CD4-positive, alpha-beta T cell treated with Interleukin-21 for 1 hour (primary cell): ENCODE data around the gene ZYG11B.
A peak's percentile ranks its signal among the peaks of the same experiment; 100 is the strongest.
"Not testable (repeated sequence)": the region's sequence is repeated elsewhere in the genome, so short reads cannot be mapped to it uniquely, and the experiment has no call there.

Experiments used
- DNase-seq: peaks from one replicate; pipeline ENCODE4 v3.0.0-alpha.2; 2020

The ZYG11B gene

GRCh38 chr1:52707927-52708655, 18.2 kb upstream of the ZYG11B start:
- DNase-seq, result no peak

- DNase-seq, result no peak
Observed at GRCh38 chr1:52709016-52709415, 17.2 kb upstream of the ZYG11B start.

DNA sequence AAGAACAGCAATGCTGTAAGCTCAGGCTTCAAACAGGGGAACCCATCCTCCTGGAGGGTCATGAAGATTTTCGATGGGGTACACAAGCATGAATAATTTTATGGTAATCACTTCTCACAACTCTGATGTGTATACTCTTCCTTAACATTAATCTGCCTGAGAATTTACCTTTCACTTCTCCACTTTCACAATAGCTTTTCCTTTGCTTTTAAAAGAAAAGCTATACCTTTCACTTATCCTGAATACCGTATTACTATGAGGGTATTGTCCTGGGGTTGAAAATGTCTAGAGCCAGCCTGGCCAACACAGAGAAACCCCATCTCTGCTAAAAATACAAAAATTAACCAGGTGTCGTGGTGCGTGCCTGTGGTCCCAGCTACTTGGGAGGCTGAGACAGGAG, 12.7 kb upstream of the ZYG11B start:
- DNase-seq, result no peak

DNA sequence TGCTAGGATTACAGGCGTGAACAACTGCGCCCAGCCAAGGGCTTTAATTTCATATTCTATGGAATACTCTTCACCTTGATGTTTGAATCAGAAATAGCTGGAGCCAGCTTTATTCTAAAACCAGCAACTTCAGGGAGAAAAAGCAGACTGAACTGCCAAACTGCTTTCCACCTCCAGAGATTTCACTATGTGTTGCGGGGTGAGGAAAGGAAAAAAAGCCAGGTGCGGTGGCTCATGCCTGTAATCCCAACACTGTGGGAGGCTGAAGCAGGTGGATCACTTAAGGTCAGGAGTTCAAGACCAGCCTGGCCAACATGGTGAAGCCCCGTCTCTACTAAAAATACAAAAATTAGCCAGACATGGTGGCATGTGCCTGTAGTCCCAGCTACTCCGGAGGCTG, 11.0 kb upstream of the ZYG11B start:
- not testable (repeated sequence) for DNase-seq

DNA sequence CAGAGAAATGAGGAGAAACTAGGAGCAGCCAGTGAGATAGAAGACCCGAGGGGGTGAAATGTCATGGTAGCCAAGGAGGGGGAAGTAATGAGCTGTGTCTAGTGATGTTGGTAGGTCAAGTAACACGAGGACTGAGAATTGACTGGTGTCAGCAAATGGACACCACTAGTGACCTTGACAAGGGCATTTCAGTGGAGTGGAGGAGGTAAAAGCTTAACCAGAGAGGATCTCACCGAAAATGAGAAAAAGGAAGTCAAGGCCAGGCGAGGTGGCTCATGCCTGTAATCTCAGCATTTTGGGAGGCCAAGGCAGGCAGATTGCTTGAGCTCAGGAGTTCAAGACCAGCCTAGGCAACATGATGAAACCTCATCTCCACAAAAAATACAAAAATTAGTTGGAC, 3.0 kb upstream of the ZYG11B start:
- no peak for DNase-seq

- no peak for DNase-seq
Observed at GRCh38 chr1:52725903-52726264, 369 bp upstream of the ZYG11B start.

GRCh38 chr1:52727114-52727586, 897 bp downstream of the ZYG11B start:
- peak; percentile 2 for DNase-seq

GRCh38 chr1:52727956-52728656, 1.9 kb downstream of the ZYG11B start:
- DNase-seq, result no peak

- DNase-seq, result no peak
Observed at GRCh38 chr1:52733368-52733767, 7.1 kb downstream of the ZYG11B start.

GRCh38 chr1:52735371-52735770, 9.1 kb downstream of the ZYG11B start:
- not testable (repeated sequence) for DNase-seq

DNA sequence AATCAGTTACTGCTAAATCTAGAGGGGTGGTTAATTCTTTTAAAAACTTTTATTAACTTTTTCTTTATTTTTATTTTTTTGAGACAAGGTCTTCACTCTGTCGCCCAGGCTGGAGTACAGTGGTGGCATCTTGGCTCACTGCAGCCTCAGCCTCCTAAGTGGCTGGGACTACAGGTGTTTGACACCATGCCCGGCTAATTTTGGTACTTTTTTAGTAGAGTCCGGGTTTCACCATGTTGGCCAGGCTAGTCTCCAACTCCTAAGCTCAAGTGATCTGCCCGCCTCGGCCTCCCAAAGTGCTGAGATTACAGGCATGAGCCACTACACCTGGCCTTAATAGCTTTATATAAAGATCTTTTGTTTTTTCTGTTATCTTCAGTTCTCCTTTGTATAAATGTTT, 11.9 kb downstream of the ZYG11B start:
- no peak for DNase-seq

DNA sequence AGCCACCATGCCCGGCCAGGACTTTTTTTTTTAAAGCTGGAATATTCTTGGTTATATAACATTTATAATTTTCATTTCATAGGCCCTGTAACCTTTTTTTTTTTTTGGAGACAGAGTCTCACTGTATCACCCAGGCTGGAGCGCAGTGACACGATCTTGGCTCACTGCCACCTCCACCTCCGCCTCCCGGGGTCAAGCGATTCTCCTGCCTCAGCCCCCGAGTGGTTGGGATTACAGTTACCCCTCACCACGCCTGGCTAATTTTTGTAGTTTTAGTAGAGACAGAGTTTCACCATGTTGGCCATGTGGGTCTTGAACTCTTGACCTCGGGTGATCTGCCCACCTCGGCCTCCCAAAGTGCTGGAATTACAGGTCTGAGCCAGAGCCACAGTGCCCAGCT, 12.6 kb downstream of the ZYG11B start:
- DNase-seq, result no peak

- no peak for DNase-seq
Observed at GRCh38 chr1:52739699-52740467, 13.6 kb downstream of the ZYG11B start.

- no peak for DNase-seq
Observed at GRCh38 chr1:52741259-52741658, 15.0 kb downstream of the ZYG11B start.

- DNase-seq, result no peak
Observed at GRCh38 chr1:52746189-52746588, 19.9 kb downstream of the ZYG11B start.

GRCh38 chr1:52747450-52747849, 21.2 kb downstream of the ZYG11B start:
- no peak for DNase-seq

GRCh38 chr1:52748119-52748518, 21.9 kb downstream of the ZYG11B start:
- DNase-seq, result peak; percentile 10

DNA sequence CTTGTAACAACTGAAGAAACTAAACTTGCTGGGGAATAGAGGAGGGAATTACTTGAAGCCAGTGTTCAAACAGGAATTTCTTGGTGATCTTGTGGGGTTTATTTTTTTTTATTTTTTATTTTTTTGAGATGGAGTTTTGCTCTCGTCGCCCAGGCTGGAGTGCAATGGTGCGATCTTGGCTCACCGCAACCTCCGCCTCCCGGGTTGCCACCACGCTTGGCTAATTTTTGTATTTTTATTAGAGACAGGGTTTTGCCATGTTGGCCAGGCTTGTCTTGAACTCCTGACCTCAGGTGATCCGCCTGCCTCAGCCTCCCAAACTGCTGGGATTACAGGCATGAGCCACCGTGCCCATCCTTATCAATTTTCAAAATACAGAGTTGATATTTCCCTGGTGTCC, 23.2 kb downstream of the ZYG11B start:
- DNase-seq, result not testable (repeated sequence)

DNA sequence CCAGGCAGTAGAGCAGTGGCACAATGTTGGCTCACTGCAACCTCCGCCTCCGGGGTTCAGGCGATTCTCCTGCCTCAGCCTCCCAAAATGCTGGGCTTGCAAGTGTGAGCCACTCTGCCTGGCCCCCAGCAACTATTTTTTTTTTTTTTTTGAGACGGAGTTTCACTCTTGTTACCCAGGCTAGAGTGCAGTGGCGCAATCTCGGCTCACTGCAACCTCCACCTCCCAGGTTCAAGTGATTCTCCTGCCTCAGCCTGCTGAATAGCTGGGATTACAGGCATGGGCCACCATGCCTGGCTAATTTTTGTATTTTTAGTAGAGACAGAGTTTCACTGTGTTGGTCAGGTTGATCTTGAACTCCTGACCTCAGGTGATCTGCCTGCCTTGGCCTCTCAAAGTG, 23.9 kb downstream of the ZYG11B start:
- not testable (repeated sequence) for DNase-seq

DNA sequence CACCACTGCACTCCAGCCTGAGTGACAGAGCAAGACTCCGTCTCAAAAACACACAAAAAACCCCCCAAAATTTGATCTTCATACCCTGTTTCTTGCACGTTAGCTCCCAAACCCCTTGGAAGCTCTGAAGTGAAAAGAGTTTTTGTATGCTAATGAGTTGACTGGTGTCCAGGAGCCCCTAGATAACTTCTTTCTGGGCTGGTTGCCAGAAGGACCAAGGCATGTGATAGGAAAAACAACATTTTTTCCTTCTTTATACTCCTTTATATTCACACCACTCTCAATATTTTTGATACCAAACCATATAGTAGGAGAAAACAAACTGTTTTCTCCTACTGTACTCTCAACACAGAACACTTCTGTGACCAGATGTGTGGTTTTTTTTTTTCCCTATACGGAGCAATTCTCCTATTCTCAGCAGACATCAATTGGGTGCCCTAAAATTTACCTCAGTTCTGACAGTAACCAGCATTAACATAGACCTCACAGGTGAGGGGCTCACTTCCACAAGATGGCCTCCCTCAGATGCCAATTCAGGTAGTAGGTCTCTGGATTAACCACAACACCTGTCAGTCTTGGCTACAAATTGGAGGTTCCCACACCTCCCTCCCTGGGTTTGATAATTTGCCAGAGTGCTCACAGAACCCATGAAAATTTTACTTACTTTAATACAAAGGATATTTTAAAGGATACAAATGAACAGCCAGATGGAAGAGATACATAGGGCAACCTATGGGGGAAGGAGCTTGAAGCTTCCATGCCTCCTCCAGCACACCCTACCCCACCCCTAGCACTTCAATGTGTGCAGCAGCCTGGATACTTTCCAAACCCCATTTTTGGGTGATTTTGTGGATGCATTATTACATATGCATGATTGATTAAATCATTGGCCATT, 25.6 kb downstream of the ZYG11B start:
- no peak for DNase-seq

GRCh38 chr1:52752484-52752826, 26.2 kb downstream of the ZYG11B start:
- no peak for DNase-seq

GRCh38 chr1:52753169-52753568, 26.9 kb downstream of the ZYG11B start:
- DNase-seq, result no peak

DNA sequence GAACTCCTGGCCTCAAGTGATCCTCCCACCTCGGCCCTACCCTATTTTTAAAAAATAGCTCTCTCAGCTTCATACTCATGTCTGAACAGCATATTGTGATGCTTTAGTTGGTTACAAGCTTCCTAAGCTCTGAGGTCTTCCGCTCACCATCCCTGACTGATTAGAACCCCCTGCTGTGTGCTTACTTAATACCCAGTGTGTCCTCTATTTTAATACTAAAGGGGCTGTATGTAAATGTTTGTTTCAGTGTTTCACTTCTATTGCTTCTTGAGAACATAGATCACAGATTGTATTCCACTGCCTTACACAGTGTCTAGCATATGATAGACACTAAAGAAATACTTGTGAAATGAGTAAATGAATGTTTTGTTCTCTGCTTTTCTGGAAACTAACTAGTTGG, 29.8 kb downstream of the ZYG11B start:
- no peak for DNase-seq
